Measurements from ENCODE around the gene CRLF3.

- TF ChIP-seq FOXM1 (IDR thresholded peaks at IDR 0.05; ENCODE audit: borderline replicate concordance) (no peak), ARNT (IDR thresholded peaks at IDR 0.05) (no peak)
These were observed 513 bp downstream of the CRLF3 start for GRCh38 chr17:30824002-30824355.
